ENCODE measurements around the gene MUCL3. TPM values are rescaled to one million over a fixed set of nuclear protein-coding genes. Genes with fewer than 3 reads are reported as not detected.
"Not testable (repeated sequence)": the region's sequence is repeated elsewhere in the genome, so short reads cannot be mapped to it uniquely, and the experiment has no call there.

MUCL3 gene
- total and polyA plus RNA-seq, 4 donors, result 0.06 TPM; not detected in 3

DNA sequence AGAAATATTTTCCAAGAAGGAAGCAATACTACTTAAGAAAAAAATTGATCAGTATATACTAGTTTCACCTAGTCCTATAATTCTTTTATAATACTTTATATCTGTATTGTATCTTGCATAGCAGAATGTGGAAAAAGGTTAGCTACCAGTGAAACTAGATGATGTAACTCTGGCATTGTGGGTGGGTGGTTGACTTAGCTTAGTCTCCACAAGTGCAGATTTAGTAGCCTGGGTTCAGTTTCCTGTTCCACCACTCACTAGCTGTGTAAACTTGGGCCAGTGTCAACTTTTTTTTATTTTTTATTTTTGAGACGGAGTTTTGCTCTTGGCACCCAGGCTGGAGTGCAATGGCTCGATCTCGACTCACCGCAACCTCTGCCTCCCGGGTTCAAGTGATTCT lies 44.7 kb downstream of the MUCL3 start:
- Histone ChIP-seq H3K36me3 (ENCODE audit: control insufficient read depth, insufficient read depth, low read length) (no peaks in the 10 kb centered on the region), H3K4me1 (ENCODE audit: control insufficient read depth, insufficient read depth, low read length) (no peaks in the 10 kb centered on the region), H3K27me3 (ENCODE audit: control insufficient read depth, insufficient read depth, low read length) (no peaks in the 10 kb centered on the region), H3K4me3 (ENCODE audit: low read depth, low read length) (no peak overlapping the region), H3K27ac (ENCODE audit: low read depth, low read length) (no peak overlapping the region), H3K9me3 (ENCODE audit: control insufficient read depth, insufficient read depth, low read length) (no peaks in the 10 kb centered on the region)
- DNase-seq (ENCODE audit: low read depth in 4 of 6, low spot score in 6 of 6), result no peak
- WGBS (ENCODE audit: insufficient coverage), result 89% methylated on average over 5 of the region's 5 CpGs

DNA sequence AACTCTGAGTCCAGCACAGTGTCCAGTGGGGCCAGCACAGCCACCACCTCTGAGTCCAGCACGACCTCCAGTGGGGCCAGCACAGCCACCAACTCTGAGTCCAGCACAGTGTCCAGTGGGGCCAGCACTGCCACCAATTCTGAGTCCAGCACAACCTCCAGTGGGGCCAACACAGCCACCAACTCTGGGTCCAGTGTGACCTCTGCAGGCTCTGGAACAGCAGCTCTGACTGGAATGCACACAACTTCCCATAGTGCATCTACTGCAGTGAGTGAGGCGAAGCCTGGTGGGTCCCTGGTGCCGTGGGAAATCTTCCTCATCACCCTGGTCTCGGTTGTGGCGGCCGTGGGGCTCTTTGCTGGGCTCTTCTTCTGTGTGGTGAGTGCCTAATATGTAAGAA lies 46.5 kb downstream of the MUCL3 start:
- no peak overlapping the region for H3K27ac ChIP-seq (ENCODE audit: low read depth, low read length)
- H3K9me3 ChIP-seq (ENCODE audit: control insufficient read depth, insufficient read depth, low read length), result no peaks in the 10 kb centered on the region
- H3K36me3 ChIP-seq (ENCODE audit: control insufficient read depth, insufficient read depth, low read length), result no peaks in the 10 kb centered on the region
- no peak for DNase-seq (ENCODE audit: low read depth in 4 of 6, low spot score in 6 of 6)
- no peak overlapping the region for H3K4me3 ChIP-seq (ENCODE audit: low read depth, low read length)
- H3K27me3 ChIP-seq (ENCODE audit: control insufficient read depth, insufficient read depth, low read length), result no peaks in the 10 kb centered on the region
- H3K4me1 ChIP-seq (ENCODE audit: control insufficient read depth, insufficient read depth, low read length), result no peaks in the 10 kb centered on the region
- 76% methylated on average over 6 of the region's 6 CpGs for WGBS (ENCODE audit: insufficient coverage)

DNA sequence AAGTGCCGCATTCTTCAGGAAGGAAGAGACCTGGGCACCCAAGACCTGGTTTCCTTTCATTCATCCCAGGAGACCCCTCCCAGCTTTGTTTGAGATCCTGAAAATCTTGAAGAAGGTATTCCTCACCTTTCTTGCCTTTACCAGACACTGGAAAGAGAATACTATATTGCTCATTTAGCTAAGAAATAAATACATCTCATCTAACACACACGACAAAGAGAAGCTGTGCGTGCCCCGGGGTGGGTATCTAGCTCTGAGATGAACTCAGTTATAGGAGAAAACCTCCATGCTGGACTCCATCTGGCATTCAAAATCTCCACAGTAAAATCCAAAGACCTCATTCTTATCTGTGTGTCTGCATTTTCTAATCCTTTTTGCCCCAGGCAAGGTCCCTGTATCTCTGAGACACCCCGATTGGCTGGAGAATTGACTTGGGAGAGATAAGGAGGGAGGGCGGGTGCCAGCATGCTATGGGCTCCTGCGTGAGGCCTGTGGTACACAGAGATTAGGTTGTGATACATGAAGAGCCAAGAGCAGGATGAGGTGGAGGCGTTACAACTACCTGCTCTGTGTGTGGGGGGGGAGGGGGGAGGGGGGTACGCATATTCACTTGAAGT lies 47.5 kb downstream of the MUCL3 start:
- no peak for DNase-seq (ENCODE audit: low read depth in 4 of 6, low spot score in 6 of 6)
- H3K36me3 ChIP-seq (ENCODE audit: control insufficient read depth, insufficient read depth, low read length), result no peaks in the 10 kb centered on the region
- no peak overlapping the region for H3K4me3 ChIP-seq (ENCODE audit: low read depth, low read length)
- no peaks in the 10 kb centered on the region for H3K9me3 ChIP-seq (ENCODE audit: control insufficient read depth, insufficient read depth, low read length)
- H3K27me3 ChIP-seq (ENCODE audit: control insufficient read depth, insufficient read depth, low read length), result no peaks in the 10 kb centered on the region
- H3K4me1 ChIP-seq (ENCODE audit: control insufficient read depth, insufficient read depth, low read length), result no peaks in the 10 kb centered on the region
- no peak overlapping the region for H3K27ac ChIP-seq (ENCODE audit: low read depth, low read length)
- 82% methylated on average over 5 of the region's 9 CpGs for WGBS (ENCODE audit: insufficient coverage)

DNA sequence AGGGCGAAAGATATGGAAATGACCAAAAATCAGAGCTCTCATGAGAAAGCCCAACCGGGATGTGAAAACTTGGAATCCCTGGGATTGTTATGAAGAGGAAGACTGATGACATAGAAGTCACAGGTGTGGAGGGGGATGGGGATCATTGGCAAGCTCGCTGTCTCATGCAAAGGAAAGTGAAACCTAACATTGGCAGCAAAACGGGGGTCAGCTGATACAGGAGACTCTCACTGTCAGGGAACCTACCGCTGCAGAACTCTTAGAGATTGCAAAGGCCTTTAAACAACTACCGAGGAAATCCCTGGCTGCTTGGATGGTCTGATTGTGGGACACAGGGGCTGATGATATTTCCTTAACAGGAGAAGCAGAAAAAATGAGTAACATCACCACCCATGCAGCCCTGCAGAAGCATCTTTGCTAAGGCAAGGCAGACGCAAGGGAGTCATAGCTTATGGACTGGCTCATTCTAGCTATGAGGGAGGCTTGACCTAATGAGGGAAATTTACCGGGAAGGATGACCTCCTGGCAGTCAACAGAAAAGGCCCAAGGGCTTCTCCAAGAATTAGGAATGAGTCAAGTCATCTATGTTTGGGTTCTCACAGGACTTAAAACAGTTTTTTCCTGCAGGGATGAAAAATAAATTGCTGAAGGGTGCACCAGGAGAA lies 49.8 kb downstream of the MUCL3 start:
- no peak for DNase-seq (ENCODE audit: low read depth in 4 of 6, low spot score in 6 of 6)
- Histone ChIP-seq H3K4me1 (ENCODE audit: control insufficient read depth, insufficient read depth, low read length) (no peaks in the 10 kb centered on the region), H3K9me3 (ENCODE audit: control insufficient read depth, insufficient read depth, low read length) (no peaks in the 10 kb centered on the region), H3K27ac (ENCODE audit: low read depth, low read length) (no peak overlapping the region), H3K36me3 (ENCODE audit: control insufficient read depth, insufficient read depth, low read length) (no peaks in the 10 kb centered on the region), H3K4me3 (ENCODE audit: low read depth, low read length) (no peak overlapping the region), H3K27me3 (ENCODE audit: control insufficient read depth, insufficient read depth, low read length) (no peaks in the 10 kb centered on the region)
- WGBS (ENCODE audit: insufficient coverage), result 77% methylated on average over 7 of the region's 8 CpGs

DNA sequence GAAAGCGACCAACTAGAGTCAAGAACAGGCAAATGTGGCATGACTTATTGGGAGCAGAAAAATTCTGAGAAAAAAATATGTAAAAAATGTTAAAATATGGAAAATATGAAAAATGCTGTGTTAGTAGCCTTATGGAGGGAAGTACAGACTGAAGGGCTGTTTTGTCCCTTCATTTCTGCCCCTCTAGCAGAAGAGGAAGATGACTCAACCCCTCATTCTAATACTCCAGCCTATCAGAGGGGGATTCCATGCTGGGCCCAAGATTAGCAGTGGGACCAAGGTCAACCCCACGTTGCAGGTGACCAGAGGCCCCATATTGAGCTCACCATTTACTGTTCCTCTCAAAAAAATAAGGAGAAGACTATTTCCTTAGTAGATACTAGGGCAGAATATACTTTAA lies 51.1 kb downstream of the MUCL3 start:
- no CpG with 5 or more reads among the region's 2 CpGs for WGBS (ENCODE audit: insufficient coverage)
- Histone ChIP-seq H3K36me3 (ENCODE audit: control insufficient read depth, insufficient read depth, low read length) (no peaks in the 10 kb centered on the region), H3K27me3 (ENCODE audit: control insufficient read depth, insufficient read depth, low read length) (no peaks in the 10 kb centered on the region), H3K4me1 (ENCODE audit: control insufficient read depth, insufficient read depth, low read length) (no peaks in the 10 kb centered on the region), H3K4me3 (ENCODE audit: low read depth, low read length) (no peak overlapping the region), H3K9me3 (ENCODE audit: control insufficient read depth, insufficient read depth, low read length) (no peaks in the 10 kb centered on the region), H3K27ac (ENCODE audit: low read depth, low read length) (no peak overlapping the region)
- DNase-seq (ENCODE audit: low read depth in 4 of 6, low spot score in 6 of 6), result no peak

DNA sequence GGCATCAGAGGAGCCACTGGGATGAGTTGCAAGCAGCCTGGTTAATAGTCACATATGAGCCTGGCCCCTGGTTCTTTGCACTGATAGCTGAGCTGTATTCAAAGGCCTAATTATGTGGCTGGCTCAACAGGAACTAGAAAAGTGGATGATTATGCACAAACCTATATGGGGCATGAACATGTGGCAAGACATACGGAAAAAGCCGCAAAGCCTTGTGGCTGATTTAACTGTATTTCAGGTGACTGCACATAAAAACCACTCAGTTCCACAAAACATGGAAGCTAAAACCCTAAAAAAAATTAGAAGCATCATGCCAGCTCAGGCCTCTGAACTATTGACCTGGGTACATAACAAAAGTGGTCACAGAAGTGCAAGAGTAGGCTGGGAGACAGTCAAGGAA lies 56.5 kb downstream of the MUCL3 start:
- WGBS (ENCODE audit: insufficient coverage), result no CpG with 5 or more reads among the region's 2 CpGs
- Histone ChIP-seq H3K36me3 (ENCODE audit: control insufficient read depth, insufficient read depth, low read length) (no peaks in the 10 kb centered on the region), H3K4me3 (ENCODE audit: low read depth, low read length) (no peak overlapping the region)

DNA sequence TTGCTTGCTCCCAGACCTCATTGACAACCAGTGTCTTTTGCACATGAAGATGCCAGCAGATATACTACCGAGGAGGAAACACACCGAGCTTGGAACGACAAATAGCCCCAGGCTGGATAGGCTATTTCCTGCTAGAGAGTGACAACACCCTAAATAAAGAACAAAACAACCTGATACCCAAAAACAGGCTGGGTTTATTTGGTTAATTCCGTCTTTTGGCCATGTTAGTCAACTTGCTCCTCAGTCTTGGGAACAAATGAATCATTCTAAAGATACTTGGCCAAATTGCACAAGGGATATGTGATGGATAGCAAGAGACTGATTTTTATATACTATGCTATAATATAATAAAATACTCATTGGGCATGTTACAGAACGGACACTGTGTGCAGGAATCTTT lies 58.0 kb downstream of the MUCL3 start:
- H3K9me3 ChIP-seq (ENCODE audit: control insufficient read depth, insufficient read depth, low read length), result no peaks in the 10 kb centered on the region
- no peak overlapping the region for H3K27ac ChIP-seq (ENCODE audit: low read depth, low read length)
- no peak overlapping the region for H3K4me3 ChIP-seq (ENCODE audit: low read depth, low read length)
- WGBS (ENCODE audit: insufficient coverage), result 64% methylated on average over 3 of the region's 5 CpGs
- H3K36me3 ChIP-seq (ENCODE audit: control insufficient read depth, insufficient read depth, low read length), result no peaks in the 10 kb centered on the region
- no peaks in the 10 kb centered on the region for H3K27me3 ChIP-seq (ENCODE audit: control insufficient read depth, insufficient read depth, low read length)
- H3K4me1 ChIP-seq (ENCODE audit: control insufficient read depth, insufficient read depth, low read length), result no peaks in the 10 kb centered on the region
- no peak for DNase-seq (ENCODE audit: low read depth in 4 of 6, low spot score in 6 of 6)

More for the DNA sequence above, 56.5 kb downstream of the MUCL3 start:
- Histone ChIP-seq H3K27ac (ENCODE audit: low read depth, low read length) (no peak overlapping the region), H3K9me3 (ENCODE audit: control insufficient read depth, insufficient read depth, low read length) (no peaks in the 10 kb centered on the region), H3K4me1 (ENCODE audit: control insufficient read depth, insufficient read depth, low read length) (no peaks in the 10 kb centered on the region), H3K27me3 (ENCODE audit: control insufficient read depth, insufficient read depth, low read length) (no peaks in the 10 kb centered on the region)
- no peak for DNase-seq (ENCODE audit: low read depth in 4 of 6, low spot score in 6 of 6)

DNA sequence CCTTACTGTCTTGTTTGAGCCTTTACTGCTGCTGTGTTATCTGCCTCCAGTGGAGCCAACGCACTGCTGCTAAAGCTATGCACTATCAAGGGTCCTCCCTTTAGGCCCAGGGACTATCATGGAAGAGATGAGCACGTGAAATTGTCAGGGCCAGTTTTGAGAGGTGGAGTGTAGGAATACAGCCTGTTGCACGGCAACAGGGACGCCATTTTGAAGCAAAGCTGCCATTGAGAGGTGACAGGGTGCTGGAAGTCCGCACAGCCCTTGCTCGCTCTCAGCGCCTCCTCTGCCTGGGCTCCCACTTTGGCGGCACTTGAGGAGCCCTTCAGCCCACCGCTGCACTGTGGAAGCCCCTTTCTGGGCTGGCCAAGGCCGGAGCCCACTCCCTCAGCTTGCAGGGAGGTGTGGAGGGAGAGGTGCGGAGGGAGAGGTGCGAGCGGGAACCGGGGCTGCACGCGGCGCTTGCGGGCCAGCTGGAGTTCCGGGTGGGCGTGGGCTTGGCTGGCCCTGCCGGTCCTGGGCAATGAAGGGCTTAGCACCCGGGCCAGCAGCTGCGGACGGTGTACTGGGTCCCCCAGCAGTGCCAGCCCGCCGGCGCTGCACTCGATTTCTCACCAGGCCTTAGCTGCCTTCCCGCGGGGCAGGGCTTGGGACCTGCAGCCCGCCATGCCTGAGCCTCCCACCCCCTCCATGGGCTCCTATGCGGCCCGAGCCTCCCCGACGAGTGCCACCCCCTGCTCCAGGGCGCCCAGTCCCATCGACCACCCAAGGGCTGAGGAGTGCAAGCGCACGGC lies 59.5 kb downstream of the MUCL3 start:
- H3K4me3 ChIP-seq (ENCODE audit: low read depth, low read length); H3K36me3 ChIP-seq (ENCODE audit: control insufficient read depth, insufficient read depth, low read length); H3K27me3 ChIP-seq (ENCODE audit: control insufficient read depth, insufficient read depth, low read length); H3K27ac ChIP-seq (ENCODE audit: low read depth, low read length); H3K9me3 ChIP-seq (ENCODE audit: control insufficient read depth, insufficient read depth, low read length); H3K4me1 ChIP-seq (ENCODE audit: control insufficient read depth, insufficient read depth, low read length); DNase-seq (ENCODE audit: low read depth in 4 of 6, low spot score in 6 of 6): not testable (repeated sequence)
- 86% methylated on average over 14 of the region's 39 CpGs for WGBS (ENCODE audit: insufficient coverage)

DNA sequence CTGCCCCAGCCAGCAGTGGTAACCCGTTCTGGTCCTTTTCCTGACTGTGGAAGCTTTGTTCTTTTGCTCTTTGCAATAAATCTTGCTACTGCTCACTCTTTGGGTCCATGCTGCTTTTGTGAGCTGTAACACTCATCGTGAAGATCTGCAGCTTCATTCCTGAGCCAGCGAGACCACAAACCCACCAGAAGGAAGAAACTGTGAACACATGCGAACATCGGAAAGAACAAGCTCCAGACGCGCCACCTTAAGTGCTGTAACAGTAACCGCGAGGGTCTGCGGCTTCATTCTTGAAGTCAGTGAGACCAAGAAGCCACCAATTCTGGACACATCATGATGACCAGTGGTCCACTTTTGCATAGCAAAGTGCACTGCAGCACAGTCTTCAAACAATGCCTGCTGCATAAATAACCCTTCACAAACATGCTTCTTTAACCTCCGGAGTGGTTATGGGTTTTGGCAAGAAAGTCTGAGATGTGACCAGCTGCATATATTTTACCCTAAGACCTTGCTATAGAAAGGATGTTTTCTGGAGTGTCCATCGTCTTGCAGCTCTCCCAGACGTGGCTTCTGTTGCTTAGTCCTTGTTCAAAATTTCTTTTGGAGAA lies 60.6 kb downstream of the MUCL3 start:
- WGBS (ENCODE audit: insufficient coverage), result 63% methylated on average over 11 of the region's 13 CpGs
- no peak overlapping the region for H3K4me3 ChIP-seq (ENCODE audit: low read depth, low read length)
- no peak overlapping the region for H3K27ac ChIP-seq (ENCODE audit: low read depth, low read length)

More for the DNA sequence above, 60.6 kb downstream of the MUCL3 start:
- no peaks in the 10 kb centered on the region for H3K4me1 ChIP-seq (ENCODE audit: control insufficient read depth, insufficient read depth, low read length)
- no peaks in the 10 kb centered on the region for H3K9me3 ChIP-seq (ENCODE audit: control insufficient read depth, insufficient read depth, low read length)
- no peak for DNase-seq (ENCODE audit: low read depth in 4 of 6, low spot score in 6 of 6)
- H3K36me3 ChIP-seq (ENCODE audit: control insufficient read depth, insufficient read depth, low read length), result no peaks in the 10 kb centered on the region
- no peaks in the 10 kb centered on the region for H3K27me3 ChIP-seq (ENCODE audit: control insufficient read depth, insufficient read depth, low read length)

Measured in spinal cord (tissue), 10 donors.